ENCODE results near the gene PDHA1. TPM values are rescaled to one million over a fixed set of nuclear protein-coding genes. Genes with fewer than 3 reads are reported as not detected.

The PDHA1 gene
- total and polyA plus RNA-seq, 9 of the 15 experiments (the other 6 are each of a cell fraction or from before 2014, with no cell fraction given): 352 to 882 (median 446) TPM

- TF ChIP-seq NR2C2 (CRISPR knock-in tag; IDR thresholded peaks at IDR 0.05) (no peak), NR2C2 (tag; IDR thresholded peaks at IDR 0.05) (no peak), HIVEP1 (CRISPR knock-in tag; IDR thresholded peaks at IDR 0.05) (no peak), BDP1 (IDR thresholded peaks at IDR 0.05; ENCODE audit: insufficient read depth, insufficient read length) (no peak), RNF2 (IDR thresholded peaks at IDR 0.05) (no peak), SLC30A9 (CRISPR knock-in tag; IDR thresholded peaks at IDR 0.05) (no peak), THRA (IDR thresholded peaks at IDR 0.05) (no peak)
These were observed 29.0 kb downstream of the PDHA1 start (continued) for GRCh38 chrX:19372547-19373331.

GRCh38 chrX:19373351-19373891 is 29.7 kb downstream of the PDHA1 start:
- H3K36me3 ChIP-seq (ENCODE audit: control insufficient read depth, insufficient read depth, low read length): no peaks in the 10 kb centered on the region
- no peaks in the 10 kb centered on the region for H3K4me1 ChIP-seq (replicated peaks in 1 of 2; ENCODE audit: control insufficient read depth in 2 of 2, insufficient read depth in 2 of 2, low read length in 2 of 2)
- H3K27me3 ChIP-seq (ENCODE audit: control insufficient read depth in 2 of 2, insufficient read depth in 2 of 2, low read length in 2 of 2): peaks cover 3 to 54% of the 10 kb centered on the region in 2 experiments; a peak in 4 of 5 replicates
- ChIA-PET POLR2A (no interaction called here), CTCF (ENCODE audit: low intra/inter-chr PET ratio) (no interaction called here)
- no peak overlapping the region for H3K27ac ChIP-seq (ENCODE audit: extremely low read depth, low read depth, low read length)
- in situ Hi-C loops (cut with MboI): loop anchor here (10.0 kb wide), 1 partner anchor 151 kb away; no protein-coding TSS in a partner anchor
- intact Hi-C loops (cut with micrococcal nuclease): loop anchor here (2.0 to 10.0 kb wide), 2 partner anchors 161 to 511 kb away; partner anchors contain the start of gene SH3KBP1
- FAIRE-seq: no peak
- no peak overlapping the region for H3K4me2 ChIP-seq (ENCODE audit: insufficient read depth, low read length)
- DNase-seq (ENCODE audit: extremely low read depth in 1 of 4, low spot score in 3 of 4): no peak
- H3K4me3 ChIP-seq: no peak overlapping the region
- BruUV-seq (replicated peaks): no TSS peak
- no peaks in the 10 kb centered on the region for H4K20me1 ChIP-seq (replicated peaks; ENCODE audit: control insufficient read depth, insufficient read depth, low read length)
- no peak overlapping the region for H2AFZ ChIP-seq (ENCODE audit: low read depth, low read length)
- no peaks in the 10 kb centered on the region for H3K9me3 ChIP-seq (replicated peaks; ENCODE audit: control insufficient read depth, insufficient read depth, low read depth, low read length)
- 2% methylated on average over 9 of the region's 23 CpGs for WGBS (ENCODE audit: insufficient coverage, low coverage, missing lambda C conversion rate)
- ATAC-seq: no peak
- H3K9me1 ChIP-seq (ENCODE audit: control insufficient read depth, insufficient read depth, low read length): no peaks in the 10 kb centered on the region
- TF ChIP-seq L3MBTL2 (IDR thresholded peaks at IDR 0.05) (no peak), GATAD2A (IDR thresholded peaks at IDR 0.05) (no peak), DDX20 (tag; IDR thresholded peaks at IDR 0.05; ENCODE audit: low read depth) (no peak), HDAC3 (IDR thresholded peaks at IDR 0.05; ENCODE audit: borderline replicate concordance, partially characterized antibody) (no peak), ZNF764 (CRISPR knock-in tag; IDR thresholded peaks at IDR 0.05; ENCODE audit: low read depth) (no peak), PRMT5 (CRISPR knock-in tag; IDR thresholded peaks at IDR 0.05) (no peak), BRD4 (IDR thresholded peaks at IDR 0.05) (no peak)
- no peaks in the 10 kb centered on the region for H3K79me2 ChIP-seq (ENCODE audit: control insufficient read depth, insufficient read depth, low read length)
- no peak overlapping the region for H3K9ac ChIP-seq (ENCODE audit: insufficient read depth in 1 of 2, low read depth in 2 of 2, low read length in 2 of 2)

All from K562 (cell line).